C4-2B (cell line): Measurements from ENCODE around the gene ENTPD8.

Experiments used
- ZFX ChIP-seq: fragments of 450-650 bp; IDR thresholded peaks from 2 replicates; pipeline ENCODE4 v1.6.1; 2017
- TF ChIP-seq, protein P1 (sequence below): fragments of 450-650 bp; conservative IDR thresholded peaks from 2 replicates; pipeline ENCODE4 v1.5.1; 2017; ENCODE audit warnings: mild to moderate bottlenecking

DNA sequence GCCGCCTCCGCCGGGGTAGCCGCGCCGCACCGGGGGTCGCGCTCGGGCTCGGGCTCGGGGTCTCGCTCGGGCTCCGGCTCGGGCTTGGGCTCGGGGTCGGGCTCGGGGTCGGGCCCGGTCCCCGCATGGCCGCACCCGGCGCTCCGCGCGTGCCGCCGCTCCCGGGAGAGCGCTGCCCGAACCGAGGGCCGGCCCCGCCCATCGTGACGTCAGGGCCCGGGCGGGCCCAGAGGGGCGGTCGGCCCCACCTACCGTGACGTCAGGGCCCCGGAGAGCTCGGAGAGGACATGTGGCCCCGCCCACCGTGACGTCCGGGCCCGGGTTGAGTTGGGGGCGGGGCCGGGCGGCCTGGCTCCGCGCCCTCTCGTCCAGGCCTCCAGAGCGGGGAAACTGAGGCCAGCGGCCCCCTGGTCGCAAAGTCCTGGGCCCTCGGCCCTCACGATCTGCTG lies 18.0 kb upstream of the ENTPD8 start, which contains the start of gene NSMF:
- TF ChIP-seq, protein P1, sequence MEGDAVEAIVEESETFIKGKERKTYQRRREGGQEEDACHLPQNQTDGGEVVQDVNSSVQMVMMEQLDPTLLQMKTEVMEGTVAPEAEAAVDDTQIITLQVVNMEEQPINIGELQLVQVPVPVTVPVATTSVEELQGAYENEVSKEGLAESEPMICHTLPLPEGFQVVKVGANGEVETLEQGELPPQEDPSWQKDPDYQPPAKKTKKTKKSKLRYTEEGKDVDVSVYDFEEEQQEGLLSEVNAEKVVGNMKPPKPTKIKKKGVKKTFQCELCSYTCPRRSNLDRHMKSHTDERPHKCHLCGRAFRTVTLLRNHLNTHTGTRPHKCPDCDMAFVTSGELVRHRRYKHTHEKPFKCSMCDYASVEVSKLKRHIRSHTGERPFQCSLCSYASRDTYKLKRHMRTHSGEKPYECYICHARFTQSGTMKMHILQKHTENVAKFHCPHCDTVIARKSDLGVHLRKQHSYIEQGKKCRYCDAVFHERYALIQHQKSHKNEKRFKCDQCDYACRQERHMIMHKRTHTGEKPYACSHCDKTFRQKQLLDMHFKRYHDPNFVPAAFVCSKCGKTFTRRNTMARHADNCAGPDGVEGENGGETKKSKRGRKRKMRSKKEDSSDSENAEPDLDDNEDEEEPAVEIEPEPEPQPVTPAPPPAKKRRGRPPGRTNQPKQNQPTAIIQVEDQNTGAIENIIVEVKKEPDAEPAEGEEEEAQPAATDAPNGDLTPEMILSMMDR: no peak
- peak; percentile 51; the same call in 1 of the 2 replicates for TF ChIP-seq ZFX
